GM21526 (cell line): Measurements from ENCODE around the gene PSPH.

Experiments
- ATAC-seq: cut with Tn5 transposase; IDR thresholded peaks from one replicate; pipeline ENCODE4 v1.9.1; 2021; ENCODE audit warnings: moderate library complexity; ENCODE audit not compliant: unreplicated experiment, low FRiP score

PSPH gene

GRCh38 chr7:56009695-56010094 lies 41.5 kb downstream of the PSPH start:
- no peak for ATAC-seq

GRCh38 chr7:56007891-56008290 lies 43.4 kb downstream of the PSPH start:
- ATAC-seq, result no peak

- ATAC-seq, result no peak
Measured at GRCh38 chr7:56007167-56007652, 44.0 kb downstream of the PSPH start.

- ATAC-seq, result no peak
Measured at GRCh38 chr7:56003749-56004148, 47.5 kb downstream of the PSPH start.

GRCh38 chr7:55996856-55997500 lies 54.3 kb downstream of the PSPH start:
- ATAC-seq, result no peak

- ATAC-seq, result no peak
Measured at GRCh38 chr7:55992346-55992745, 58.9 kb downstream of the PSPH start.

GRCh38 chr7:55983537-55983936 lies 67.7 kb downstream of the PSPH start:
- no peak for ATAC-seq

GRCh38 chr7:55980266-55980665 lies 71.0 kb downstream of the PSPH start:
- ATAC-seq, result no peak

- no peak for ATAC-seq
Measured at GRCh38 chr7:55977831-55978230, 73.4 kb downstream of the PSPH start.

- no peak for ATAC-seq
Measured at GRCh38 chr7:55975988-55976633, 75.1 kb downstream of the PSPH start.

GRCh38 chr7:55973747-55974250 lies 77.4 kb downstream of the PSPH start:
- ATAC-seq, result no peak

GRCh38 chr7:55970978-55971377 lies 80.3 kb downstream of the PSPH start:
- ATAC-seq, result no peak

- ATAC-seq, result no peak
Measured at GRCh38 chr7:55970561-55970960, 80.7 kb downstream of the PSPH start.

GRCh38 chr7:55969391-55969790 lies 81.9 kb downstream of the PSPH start:
- ATAC-seq, result no peak

GRCh38 chr7:55966851-55967250 lies 84.4 kb downstream of the PSPH start:
- no peak for ATAC-seq

- ATAC-seq, result no peak
Measured at GRCh38 chr7:55965805-55966421, 85.3 kb downstream of the PSPH start.

- no peak for ATAC-seq
Measured at GRCh38 chr7:55965100-55965470, 86.2 kb downstream of the PSPH start.

GRCh38 chr7:55964261-55965099 lies 86.8 kb downstream of the PSPH start, which contains the start of gene NIPSNAP2:
NIPSNAP2 (plus strand) TSS chr7:55964585; CDS start chr7:55964610, 25 bp downstream.
- ATAC-seq, result peak; percentile 80

GRCh38 chr7:55963584-55964168 lies 87.6 kb downstream of the PSPH start:
- no peak for ATAC-seq

- no peak for ATAC-seq
Measured at GRCh38 chr7:55962014-55962413, 89.2 kb downstream of the PSPH start.
